ENCODE measurements around the gene P4HB. TPM values are rescaled to one million over a fixed set of nuclear protein-coding genes. Genes with fewer than 3 reads are reported as not detected.

Gene P4HB
- total RNA-seq, 3 donors from 2014 or later = 374 to 475 (median 466) TPM

DNA sequence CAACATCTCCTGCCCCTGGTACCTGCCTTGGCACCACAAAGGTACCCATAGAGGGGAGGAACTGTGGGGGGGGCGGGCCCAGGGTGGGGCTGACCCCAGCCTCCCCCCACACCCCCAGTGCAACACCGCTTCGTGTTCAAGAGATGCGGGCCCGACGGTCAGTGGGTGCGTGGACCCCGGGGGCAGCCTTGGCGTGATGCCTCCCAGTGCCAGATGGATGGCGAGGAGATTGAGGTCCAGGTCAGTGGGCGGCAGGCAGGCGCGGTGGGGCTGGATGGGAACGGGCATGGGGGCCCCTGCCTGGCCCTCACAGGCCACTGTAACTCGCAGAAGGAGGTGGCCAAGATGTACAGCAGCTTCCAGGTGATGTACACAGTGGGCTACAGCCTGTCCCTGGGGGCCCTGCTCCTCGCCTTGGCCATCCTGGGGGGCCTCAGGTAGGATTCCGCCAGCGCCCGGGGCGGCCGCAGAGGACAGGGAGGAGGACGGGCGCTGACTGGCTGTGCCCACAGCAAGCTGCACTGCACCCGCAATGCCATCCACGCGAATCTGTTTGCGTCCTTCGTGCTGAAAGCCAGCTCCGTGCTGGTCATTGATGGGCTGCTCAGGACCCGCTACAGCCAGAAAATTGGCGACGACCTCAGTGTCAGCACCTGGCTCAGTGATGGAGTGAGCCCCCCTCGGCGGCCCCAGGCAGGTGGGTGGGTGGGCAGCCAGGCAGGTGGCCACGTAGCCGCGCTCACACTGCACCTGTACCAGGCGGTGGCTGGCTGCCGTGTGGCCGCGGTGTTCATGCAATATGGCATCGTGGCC is 49.2 kb downstream of the P4HB start:
- H3K36me3 ChIP-seq = no peaks in the 10 kb centered on the region
- H3K27me3 ChIP-seq = peaks cover 0 to 57% of the 10 kb centered on the region in 2 donors
- intact Hi-C loops (cut with DNase I; ENCODE audit: low total_unique reads) = no loop called here

DNA sequence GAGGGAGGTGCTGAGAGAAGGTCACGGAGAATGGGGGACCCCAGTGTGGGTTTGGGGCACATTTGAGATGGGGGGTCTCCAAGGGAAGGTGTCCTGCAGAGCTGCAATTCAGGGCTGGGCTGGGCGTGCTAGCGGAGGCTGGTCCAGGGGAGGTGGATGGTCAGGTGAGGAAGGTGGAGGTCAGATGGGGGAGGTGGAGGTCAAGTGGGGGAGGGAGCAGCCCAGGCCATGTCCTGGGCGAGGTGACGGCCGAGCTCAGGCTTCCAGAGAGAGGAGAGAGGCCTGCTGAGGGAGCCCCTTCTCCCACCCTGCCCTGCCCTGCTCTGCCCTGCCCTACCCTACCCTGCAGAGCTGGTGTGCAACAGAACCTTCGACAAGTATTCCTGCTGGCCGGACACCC is 49.9 kb downstream of the P4HB start:
- TF ChIP-seq POLR2AphosphoS5 (IDR thresholded peaks at IDR 0.05) = no peak
- no peaks in the 10 kb centered on the region for H3K36me3 ChIP-seq
- H3K4me1 ChIP-seq = no peaks in the 10 kb centered on the region
- no peak for DNase-seq (ENCODE audit: low spot score in 2 of 2)
- intact Hi-C loops (cut with DNase I; ENCODE audit: low total_unique reads) = no loop called here
- H3K27me3 ChIP-seq = peaks cover 0 to 63% of the 10 kb centered on the region in 2 donors
- no peak overlapping the region for H3K27ac ChIP-seq
- H3K9me3 ChIP-seq = no peaks in the 10 kb centered on the region
- H3K4me3 ChIP-seq = no peak overlapping the region

More for the DNA sequence above, 49.2 kb downstream of the P4HB start:
- Histone ChIP-seq H3K4me3 (no peak overlapping the region), H3K4me1 (no peaks in the 10 kb centered on the region), H3K27ac (no peak overlapping the region), H3K9me3 (no peaks in the 10 kb centered on the region)
- TF ChIP-seq POLR2AphosphoS5 (IDR thresholded peaks at IDR 0.05) = no peak
- TF ChIP-seq, protein P1, sequence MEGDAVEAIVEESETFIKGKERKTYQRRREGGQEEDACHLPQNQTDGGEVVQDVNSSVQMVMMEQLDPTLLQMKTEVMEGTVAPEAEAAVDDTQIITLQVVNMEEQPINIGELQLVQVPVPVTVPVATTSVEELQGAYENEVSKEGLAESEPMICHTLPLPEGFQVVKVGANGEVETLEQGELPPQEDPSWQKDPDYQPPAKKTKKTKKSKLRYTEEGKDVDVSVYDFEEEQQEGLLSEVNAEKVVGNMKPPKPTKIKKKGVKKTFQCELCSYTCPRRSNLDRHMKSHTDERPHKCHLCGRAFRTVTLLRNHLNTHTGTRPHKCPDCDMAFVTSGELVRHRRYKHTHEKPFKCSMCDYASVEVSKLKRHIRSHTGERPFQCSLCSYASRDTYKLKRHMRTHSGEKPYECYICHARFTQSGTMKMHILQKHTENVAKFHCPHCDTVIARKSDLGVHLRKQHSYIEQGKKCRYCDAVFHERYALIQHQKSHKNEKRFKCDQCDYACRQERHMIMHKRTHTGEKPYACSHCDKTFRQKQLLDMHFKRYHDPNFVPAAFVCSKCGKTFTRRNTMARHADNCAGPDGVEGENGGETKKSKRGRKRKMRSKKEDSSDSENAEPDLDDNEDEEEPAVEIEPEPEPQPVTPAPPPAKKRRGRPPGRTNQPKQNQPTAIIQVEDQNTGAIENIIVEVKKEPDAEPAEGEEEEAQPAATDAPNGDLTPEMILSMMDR (IDR thresholded peaks at IDR 0.05) = no peak
- TF ChIP-seq POLR2A (IDR thresholded peaks at IDR 0.05) = no peak
- DNase-seq (ENCODE audit: low spot score in 2 of 2) = no peak

DNA sequence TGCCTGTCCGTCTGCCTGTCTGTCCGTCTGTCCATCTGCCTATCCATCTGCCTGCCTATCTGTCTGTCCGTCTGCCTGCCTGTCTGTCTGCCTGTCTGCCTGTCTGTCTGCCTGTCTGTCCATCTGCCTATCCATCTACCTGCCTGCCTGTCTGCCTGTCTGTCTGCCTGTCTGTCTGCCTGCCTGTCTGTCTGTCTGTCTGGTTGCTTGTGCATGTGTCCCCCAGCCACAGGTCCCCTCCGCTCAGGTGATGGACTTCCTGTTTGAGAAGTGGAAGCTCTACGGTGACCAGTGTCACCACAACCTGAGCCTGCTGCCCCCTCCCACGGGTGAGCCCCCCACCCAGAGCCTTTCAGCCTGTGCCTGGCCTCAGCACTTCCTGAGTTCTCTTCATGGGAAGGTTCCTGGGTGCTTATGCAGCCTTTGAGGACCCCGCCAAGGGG is 50.8 kb downstream of the P4HB start:
- intact Hi-C loops (cut with DNase I; ENCODE audit: low total_unique reads) = no loop called here
- TF ChIP-seq POLR2A (IDR thresholded peaks at IDR 0.05) (no peak), POLR2AphosphoS5 (IDR thresholded peaks at IDR 0.05) (no peak)
- TF ChIP-seq, protein P1 (IDR thresholded peaks at IDR 0.05) = no peak
- H3K4me1 ChIP-seq = peaks cover 2% of the 10 kb centered on the region in 2 donors
- no peak overlapping the region for H3K4me3 ChIP-seq
- no peak overlapping the region for H3K27ac ChIP-seq
- no peak for DNase-seq (ENCODE audit: low spot score in 2 of 2)
- no peaks in the 10 kb centered on the region for H3K36me3 ChIP-seq
- H3K27me3 ChIP-seq = peaks cover 3 to 72% of the 10 kb centered on the region in 2 donors
- H3K9me3 ChIP-seq = no peaks in the 10 kb centered on the region

DNA sequence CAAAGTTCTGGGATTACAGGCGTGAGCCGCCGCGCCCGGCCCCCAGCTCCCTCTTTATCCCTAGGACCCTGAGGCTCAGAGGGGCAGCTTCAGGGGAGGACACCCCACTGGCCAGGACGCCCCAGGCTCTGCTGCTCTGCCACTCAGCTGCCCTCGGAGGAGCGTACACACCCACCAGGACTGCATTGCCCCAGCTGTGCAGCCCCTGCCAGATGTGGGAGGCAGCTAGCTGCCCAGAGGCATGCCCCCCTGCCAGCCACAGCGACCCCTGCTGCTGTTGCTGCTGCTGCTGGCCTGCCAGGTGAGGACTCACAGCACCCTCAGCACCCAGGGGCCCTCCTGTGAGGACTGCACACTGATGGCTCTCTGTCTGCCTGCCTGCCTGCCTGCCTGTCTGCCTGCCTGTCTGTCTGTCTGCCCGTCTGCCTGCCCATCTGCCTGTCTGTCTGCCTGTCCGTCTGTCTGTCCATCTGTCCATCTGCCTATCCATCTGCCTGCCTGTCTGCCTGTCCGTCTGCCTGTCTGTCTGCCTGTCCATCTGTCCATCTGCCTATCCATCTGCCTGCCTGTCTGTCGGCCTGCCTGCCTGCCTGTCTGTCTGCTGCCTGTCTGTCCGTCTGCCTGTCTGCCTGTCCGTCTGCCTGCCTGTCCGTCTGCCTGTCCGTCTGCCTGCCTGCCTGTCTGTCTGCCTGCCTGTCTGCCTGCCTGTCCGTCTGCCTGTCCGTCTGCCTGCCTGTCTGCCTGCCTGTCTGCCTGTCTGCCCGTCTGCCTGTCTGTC is 51.4 kb downstream of the P4HB start:
- H3K27me3 ChIP-seq = peaks cover 5 to 78% of the 10 kb centered on the region in 2 donors
- no peak overlapping the region for H3K27ac ChIP-seq
- intact Hi-C loops (cut with DNase I; ENCODE audit: low total_unique reads) = no loop called here
- no peak for DNase-seq (ENCODE audit: low spot score in 2 of 2)
- peaks cover 6 to 8% of the 10 kb centered on the region in 2 donors for H3K4me1 ChIP-seq
- no peaks in the 10 kb centered on the region for H3K36me3 ChIP-seq
- H3K9me3 ChIP-seq = no peaks in the 10 kb centered on the region
- no peak overlapping the region for H3K4me3 ChIP-seq
- no peak for TF ChIP-seq POLR2A (IDR thresholded peaks at IDR 0.05)
- TF ChIP-seq POLR2AphosphoS5 (IDR thresholded peaks at IDR 0.05) = no peak
- TF ChIP-seq, protein P1 (IDR thresholded peaks at IDR 0.05) = no peak

DNA sequence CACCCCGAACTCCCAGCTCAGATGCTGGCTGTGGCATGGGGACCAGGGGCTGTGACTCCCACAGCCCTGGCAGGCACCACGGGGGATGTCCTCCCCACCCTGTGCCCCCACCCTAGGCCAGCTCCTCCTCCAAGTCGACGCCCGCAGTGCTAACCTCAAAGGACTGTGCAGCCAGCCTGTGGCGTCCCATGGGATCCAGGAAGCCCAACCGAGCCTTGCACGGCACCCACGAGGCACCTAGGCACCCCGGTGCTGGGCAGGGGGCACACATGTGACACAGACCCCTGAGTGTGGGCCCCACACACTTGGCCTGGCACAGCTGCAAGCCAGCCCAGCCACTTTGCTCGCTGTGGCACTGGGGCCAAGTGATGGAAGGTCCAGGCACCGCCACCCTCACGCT is 52.5 kb downstream of the P4HB start:
- no peak overlapping the region for H3K27ac ChIP-seq
- H3K4me3 ChIP-seq = no peak overlapping the region
- H3K36me3 ChIP-seq = no peaks in the 10 kb centered on the region
- TF ChIP-seq POLR2A (IDR thresholded peaks at IDR 0.05) = no peak
- no peak for TF ChIP-seq POLR2AphosphoS5 (IDR thresholded peaks at IDR 0.05)
- TF ChIP-seq, protein P1 (IDR thresholded peaks at IDR 0.05) = no peak
- intact Hi-C loops (cut with DNase I; ENCODE audit: low total_unique reads) = no loop called here
- no peaks in the 10 kb centered on the region for H3K9me3 ChIP-seq
- DNase-seq (ENCODE audit: low spot score in 2 of 2) = no peak
- peaks cover 12 to 89% of the 10 kb centered on the region in 2 donors for H3K27me3 ChIP-seq
- H3K4me1 ChIP-seq = peaks cover 6 to 12% of the 10 kb centered on the region in 2 donors

Measured in breast epithelium (tissue), 4 donors.